ENCODE measurements around the gene ANK3. TPM values are rescaled to one million over a fixed set of nuclear protein-coding genes. Genes with fewer than 3 reads are reported as not detected.
A peak's percentile ranks its signal among the peaks of the same experiment; 100 is the strongest.

The ANK3 gene
- total RNA-seq, 2 experiments from 2014 or later = 43.5 to 47.1 TPM

GRCh38 chr10:60257767-60258428, 131.8 kb downstream of the ANK3 start:
- H3K4me1 Mint-ChIP-seq = peaks cover 10% of the 10 kb centered on the region
- ChIA-PET CTCF (no interaction called here), POLR2A (no interaction called here)
- peaks cover 18% of the 10 kb centered on the region for H3K36me3 Mint-ChIP-seq (ENCODE audit: low read depth)
- no peaks in the 10 kb centered on the region for H3K9me3 Mint-ChIP-seq
- no peaks in the 10 kb centered on the region for H3K27me3 Mint-ChIP-seq
- H3K27ac Mint-ChIP-seq = no peak overlapping the region
- H3K4me3 Mint-ChIP-seq = no peak overlapping the region
- no peak for DNase-seq

GRCh38 chr10:60254776-60255175, 134.9 kb downstream of the ANK3 start:
- peaks cover under 1% of the 10 kb centered on the region for H3K4me1 Mint-ChIP-seq
- POLR2A ChIA-PET = no interaction called here
- no peaks in the 10 kb centered on the region for H3K27me3 Mint-ChIP-seq
- no peak for DNase-seq
- CTCF ChIA-PET = interaction anchor here (0.8 to 0.9 kb wide), 2 partner anchors 483 to 514 kb away, joined by 3 read pairs; no protein-coding TSS in a partner anchor
- no peak overlapping the region for H3K4me3 Mint-ChIP-seq
- peaks cover 3% of the 10 kb centered on the region for H3K36me3 Mint-ChIP-seq (ENCODE audit: low read depth)
- H3K27ac Mint-ChIP-seq = no peak overlapping the region
- no peaks in the 10 kb centered on the region for H3K9me3 Mint-ChIP-seq

DNA sequence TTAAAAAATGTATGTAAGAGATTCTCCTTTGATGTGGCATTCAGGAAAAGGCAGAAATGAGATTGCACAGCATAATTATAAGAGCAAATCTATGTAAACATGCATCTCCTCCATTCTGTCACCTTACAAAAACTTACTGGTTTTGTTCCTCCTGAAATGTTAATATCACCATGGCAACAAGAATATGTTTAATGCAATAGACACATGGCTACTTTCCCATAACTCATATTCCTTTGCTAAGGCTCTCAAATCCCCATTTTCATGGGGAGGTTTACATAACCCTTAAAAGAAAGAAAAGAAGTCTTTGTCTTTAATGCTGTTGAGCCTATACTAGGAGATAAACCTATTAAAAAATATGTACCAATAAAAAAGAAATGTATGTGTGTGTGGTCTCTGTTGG, 136.2 kb downstream of the ANK3 start:
- H3K4me1 Mint-ChIP-seq = no peaks in the 10 kb centered on the region
- no peak for DNase-seq
- H3K36me3 Mint-ChIP-seq (ENCODE audit: low read depth) = peaks cover 3% of the 10 kb centered on the region
- ChIA-PET CTCF (no interaction called here), POLR2A (no interaction called here)
- no peaks in the 10 kb centered on the region for H3K27me3 Mint-ChIP-seq
- no peaks in the 10 kb centered on the region for H3K9me3 Mint-ChIP-seq
- H3K4me3 Mint-ChIP-seq = no peak overlapping the region
- H3K27ac Mint-ChIP-seq = no peak overlapping the region

DNA sequence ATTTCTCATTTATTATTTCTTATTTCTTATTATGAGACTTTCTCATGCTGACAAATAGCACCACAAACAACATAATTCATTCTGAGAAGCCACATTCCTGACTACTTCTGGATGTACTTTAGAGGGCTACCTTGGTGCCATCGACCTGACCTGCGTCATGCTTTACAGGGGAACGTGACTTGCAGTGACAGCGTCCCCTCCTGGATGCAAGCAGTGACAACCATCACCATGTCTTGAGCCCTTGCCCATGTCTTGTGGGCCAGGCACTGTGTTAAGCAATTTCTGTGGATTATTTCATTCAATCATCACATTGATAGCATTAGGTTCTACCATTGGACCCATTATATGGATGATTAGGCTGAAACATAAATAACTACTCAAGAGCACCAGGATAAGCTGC, 137.0 kb downstream of the ANK3 start:
- H3K36me3 Mint-ChIP-seq (ENCODE audit: low read depth) = peaks cover 3% of the 10 kb centered on the region
- ChIA-PET POLR2A (no interaction called here), CTCF (no interaction called here)
- H3K27me3 Mint-ChIP-seq = no peaks in the 10 kb centered on the region
- DNase-seq = no peak
- H3K9me3 Mint-ChIP-seq = no peaks in the 10 kb centered on the region
- H3K4me1 Mint-ChIP-seq = no peaks in the 10 kb centered on the region
- no peak overlapping the region for H3K4me3 Mint-ChIP-seq
- H3K27ac Mint-ChIP-seq = no peak overlapping the region

DNA sequence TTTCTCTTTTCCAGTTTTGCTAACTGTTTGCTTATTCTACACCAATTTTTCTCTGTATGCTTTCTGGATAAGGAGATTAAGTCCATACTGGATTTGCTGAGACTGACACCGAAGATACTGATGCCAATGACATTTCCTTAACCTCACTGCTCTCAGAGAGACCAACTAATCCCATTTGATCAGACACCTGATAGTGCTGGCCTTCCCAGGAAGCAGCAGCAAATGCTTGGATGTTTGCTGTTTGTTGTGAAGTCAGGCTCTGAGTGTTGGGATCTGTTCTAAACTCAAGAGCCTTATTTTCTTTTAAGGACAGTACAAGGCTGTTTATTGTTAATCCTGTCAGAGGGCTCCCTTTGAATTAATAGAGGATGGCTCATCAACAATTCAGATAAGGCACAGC, 143.3 kb downstream of the ANK3 start:
- ChIA-PET POLR2A (no interaction called here), CTCF (no interaction called here)
- Mint-ChIP-seq H3K27ac (no peak overlapping the region), H3K4me3 (no peak overlapping the region), H3K36me3 (ENCODE audit: low read depth) (no peaks in the 10 kb centered on the region), H3K9me3 (no peaks in the 10 kb centered on the region), H3K4me1 (no peaks in the 10 kb centered on the region), H3K27me3 (no peaks in the 10 kb centered on the region)
- DNase-seq = no peak

GRCh38 chr10:60239228-60239627, 150.4 kb downstream of the ANK3 start:
- Mint-ChIP-seq H3K27me3 (no peaks in the 10 kb centered on the region), H3K27ac (peak overlapping the region; percentile 5), H3K4me3 (no peak overlapping the region), H3K36me3 (ENCODE audit: low read depth) (no peaks in the 10 kb centered on the region), H3K4me1 (peaks cover 35% of the 10 kb centered on the region), H3K9me3 (no peaks in the 10 kb centered on the region)
- DNase-seq = no peak
- POLR2A ChIA-PET = no interaction called here
- CTCF ChIA-PET = no interaction called here

- Mint-ChIP-seq H3K27ac (peak overlapping the region; percentile 77), H3K27me3 (no peaks in the 10 kb centered on the region), H3K4me3 (no peak overlapping the region), H3K4me1 (peaks cover 37% of the 10 kb centered on the region), H3K9me3 (peaks cover 1% of the 10 kb centered on the region), H3K36me3 (ENCODE audit: low read depth) (peaks cover 2% of the 10 kb centered on the region)
- CTCF ChIA-PET = no interaction called here
- no peak for DNase-seq
- POLR2A ChIA-PET = no interaction called here
These were observed 150.9 kb downstream of the ANK3 start for GRCh38 chr10:60238759-60239100.

DNA sequence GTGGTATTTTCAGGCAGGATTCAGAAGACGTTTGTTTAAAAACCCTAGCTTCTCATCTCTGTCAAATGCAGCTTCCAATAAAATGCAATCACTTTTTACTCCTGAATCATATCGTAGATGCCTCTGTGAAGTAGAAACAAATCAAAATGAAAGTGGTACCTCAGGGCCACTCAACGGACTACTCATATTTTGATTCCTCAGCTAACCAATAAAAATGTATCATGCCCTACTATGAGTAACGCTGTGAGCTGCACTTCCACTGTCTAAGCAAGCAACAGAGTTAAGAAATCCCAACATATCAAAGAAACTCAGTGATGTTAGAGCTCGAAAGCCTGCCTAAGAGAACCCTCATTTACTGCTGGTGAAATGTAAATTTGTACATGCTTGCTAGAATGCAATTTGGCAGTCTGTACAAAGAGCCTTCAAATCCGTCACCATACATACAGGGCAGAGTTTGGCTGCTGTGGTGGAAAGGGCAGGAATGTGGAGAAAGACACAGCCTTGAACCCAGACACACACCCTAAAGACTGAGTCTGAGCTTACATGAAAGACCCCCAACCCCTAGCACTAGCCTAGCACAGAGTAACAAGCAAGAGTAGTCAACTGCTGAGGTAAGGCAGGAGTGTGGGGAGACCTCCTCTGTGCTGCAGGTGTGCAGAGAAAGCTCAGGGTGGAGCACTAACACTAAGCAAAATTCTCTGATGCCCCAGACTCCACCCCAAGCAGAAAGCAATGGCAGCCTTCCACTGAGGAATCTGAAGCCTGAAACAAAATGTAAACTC, 151.5 kb downstream of the ANK3 start:
- DNase-seq = peak; percentile 31
- H3K27ac Mint-ChIP-seq = peak overlapping the region; percentile 77
- peaks cover 3% of the 10 kb centered on the region for H3K36me3 Mint-ChIP-seq (ENCODE audit: low read depth)
- POLR2A ChIA-PET = no interaction called here
- no peaks in the 10 kb centered on the region for H3K27me3 Mint-ChIP-seq
- peaks cover 37% of the 10 kb centered on the region for H3K4me1 Mint-ChIP-seq
- peak overlapping the region; percentile 60 for H3K4me3 Mint-ChIP-seq
- peaks cover 2% of the 10 kb centered on the region for H3K9me3 Mint-ChIP-seq
- CTCF ChIA-PET = no interaction called here

DNA sequence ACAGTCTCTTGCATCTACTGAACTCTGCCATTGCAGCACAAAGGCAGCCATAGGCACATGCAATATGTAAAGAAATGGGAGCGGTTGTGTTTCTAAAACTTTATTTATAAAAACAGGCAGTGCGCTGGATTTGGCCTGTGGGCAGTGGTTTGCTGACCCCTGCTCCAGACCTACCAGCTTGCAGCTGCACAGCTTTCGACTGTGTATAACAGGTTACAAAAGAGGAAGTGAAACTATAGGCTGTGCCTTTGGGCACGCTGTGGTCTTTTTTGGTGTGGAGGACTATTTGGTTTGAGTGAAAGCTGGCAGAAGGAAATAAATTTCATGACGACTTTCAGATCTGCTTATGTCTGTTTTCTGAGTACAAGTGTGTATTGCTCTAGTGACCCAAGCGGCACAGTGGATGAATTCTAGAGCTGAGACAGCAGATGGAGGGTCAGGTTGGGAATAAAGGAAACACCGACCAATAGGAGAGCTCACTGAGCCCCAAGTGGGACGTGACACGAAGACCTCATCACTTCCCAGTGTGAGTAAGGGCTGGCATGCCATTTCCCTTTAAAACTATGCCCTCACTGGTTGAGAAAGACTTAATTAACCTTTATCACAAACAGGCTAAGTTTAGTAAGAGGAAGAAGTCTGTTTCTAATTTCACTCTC, 152.7 kb downstream of the ANK3 start:
- Mint-ChIP-seq H3K4me1 (peaks cover 37% of the 10 kb centered on the region), H3K27ac (peak overlapping the region; percentile 86), H3K36me3 (ENCODE audit: low read depth) (peaks cover 3% of the 10 kb centered on the region), H3K27me3 (no peaks in the 10 kb centered on the region), H3K4me3 (peak overlapping the region; percentile 60), H3K9me3 (peaks cover 2% of the 10 kb centered on the region)
- ChIA-PET CTCF (no interaction called here), POLR2A (interaction anchor here (0.5 to 0.6 kb wide), 2 partner anchors 31 to 541 kb away, joined by 3 read pairs; partner anchors contain the start of gene CDK1)
- peak; percentile 45 for DNase-seq

DNA sequence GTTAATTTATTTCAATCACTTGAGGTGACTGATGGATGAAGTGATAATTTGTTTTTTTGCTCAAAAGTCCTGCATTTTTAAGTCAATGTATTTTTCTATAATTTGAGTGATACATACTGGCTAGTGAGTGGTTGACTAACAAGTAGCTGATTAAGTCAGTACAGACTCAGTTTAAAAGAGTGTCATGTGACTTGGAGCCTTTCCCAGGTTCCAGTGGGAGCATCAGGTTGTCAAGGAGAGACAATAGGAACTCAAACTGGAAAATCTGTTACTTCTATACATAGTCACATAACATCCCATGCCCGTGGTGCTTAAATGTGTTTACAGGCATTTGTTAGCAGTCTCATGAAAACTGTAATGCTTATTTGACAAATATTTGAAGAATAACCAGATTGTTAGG, 154.7 kb downstream of the ANK3 start:
- no peak for DNase-seq
- no peaks in the 10 kb centered on the region for H3K27me3 Mint-ChIP-seq
- no peak overlapping the region for H3K27ac Mint-ChIP-seq
- H3K36me3 Mint-ChIP-seq (ENCODE audit: low read depth) = peaks cover 3% of the 10 kb centered on the region
- peaks cover 2% of the 10 kb centered on the region for H3K9me3 Mint-ChIP-seq
- H3K4me1 Mint-ChIP-seq = peaks cover 37% of the 10 kb centered on the region
- CTCF ChIA-PET = no interaction called here
- POLR2A ChIA-PET = no interaction called here
- no peak overlapping the region for H3K4me3 Mint-ChIP-seq

GRCh38 chr10:60234551-60234950, 155.1 kb downstream of the ANK3 start:
- Mint-ChIP-seq H3K4me1 (peaks cover 36% of the 10 kb centered on the region), H3K27me3 (no peaks in the 10 kb centered on the region), H3K27ac (no peak overlapping the region), H3K4me3 (no peak overlapping the region), H3K9me3 (peaks cover 2% of the 10 kb centered on the region), H3K36me3 (ENCODE audit: low read depth) (peaks cover 3% of the 10 kb centered on the region)
- ChIA-PET POLR2A (no interaction called here), CTCF (no interaction called here)
- no peak for DNase-seq

- CTCF ChIA-PET = interaction anchor here (0.6 kb wide), 1 partner anchor 520 kb away, joined by 3 read pairs; no protein-coding TSS in a partner anchor
- no peak overlapping the region for H3K27ac Mint-ChIP-seq
- peaks cover 3% of the 10 kb centered on the region for H3K36me3 Mint-ChIP-seq (ENCODE audit: low read depth)
- DNase-seq = no peak
- H3K9me3 Mint-ChIP-seq = peaks cover 2% of the 10 kb centered on the region
- H3K4me3 Mint-ChIP-seq = no peak overlapping the region
- peaks cover 4% of the 10 kb centered on the region for H3K4me1 Mint-ChIP-seq
- no peaks in the 10 kb centered on the region for H3K27me3 Mint-ChIP-seq
- POLR2A ChIA-PET = no interaction called here
These were observed 158.8 kb downstream of the ANK3 start for GRCh38 chr10:60230892-60231291.

DNA sequence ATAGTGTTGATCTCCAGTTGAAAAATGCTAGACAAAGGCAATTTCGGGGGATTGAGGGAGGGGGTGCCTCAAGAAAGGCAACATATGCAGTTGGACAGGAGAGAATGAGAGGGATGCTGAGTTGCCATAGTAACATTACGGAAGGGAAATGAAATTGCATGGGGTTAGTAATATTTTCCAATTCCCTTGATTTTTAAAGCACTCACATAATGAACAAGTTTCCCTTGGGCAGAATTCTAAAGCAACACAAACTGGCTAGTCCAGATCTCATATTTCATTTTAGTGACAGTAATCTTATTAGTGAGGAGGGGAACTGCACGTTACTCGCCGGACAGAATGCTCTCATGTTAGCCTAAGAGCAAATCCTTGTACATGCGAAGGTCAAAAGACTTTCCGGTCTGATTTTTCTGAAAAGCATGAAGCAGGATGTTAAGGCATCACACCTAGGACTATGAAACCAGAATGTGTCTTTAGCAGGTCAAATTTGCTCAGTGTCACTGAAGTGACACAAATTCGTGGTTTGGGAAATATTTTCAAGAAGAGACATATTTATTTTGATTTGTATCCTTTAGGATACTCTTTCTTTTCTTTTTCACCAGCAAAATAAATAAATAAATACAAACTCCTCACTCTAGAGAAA, 165.5 kb downstream of the ANK3 start:
- no peak overlapping the region for H3K27ac Mint-ChIP-seq
- H3K9me3 Mint-ChIP-seq = no peaks in the 10 kb centered on the region
- H3K4me1 Mint-ChIP-seq = no peaks in the 10 kb centered on the region
- no peak overlapping the region for H3K4me3 Mint-ChIP-seq
- no peak for DNase-seq
- no peaks in the 10 kb centered on the region for H3K27me3 Mint-ChIP-seq
- H3K36me3 Mint-ChIP-seq (ENCODE audit: low read depth) = no peaks in the 10 kb centered on the region
- POLR2A ChIA-PET = no interaction called here
- CTCF ChIA-PET = no interaction called here
